NCI-H1092 treated with DMSO at 0.1 percent for 48 hours (cell line): ENCODE measurements around the gene CTNNBL1.
A peak's percentile ranks its signal among the peaks of the same experiment; 100 is the strongest.
"Not testable (repeated sequence)": the region's sequence is repeated elsewhere in the genome, so short reads cannot be mapped to it uniquely, and the experiment has no call there.

Source experiments
- DNase-seq: peaks from one replicate; lab custom pipeline; 2025; lab: John Stamatoyannopoulos, UW

The CTNNBL1 gene

DNA sequence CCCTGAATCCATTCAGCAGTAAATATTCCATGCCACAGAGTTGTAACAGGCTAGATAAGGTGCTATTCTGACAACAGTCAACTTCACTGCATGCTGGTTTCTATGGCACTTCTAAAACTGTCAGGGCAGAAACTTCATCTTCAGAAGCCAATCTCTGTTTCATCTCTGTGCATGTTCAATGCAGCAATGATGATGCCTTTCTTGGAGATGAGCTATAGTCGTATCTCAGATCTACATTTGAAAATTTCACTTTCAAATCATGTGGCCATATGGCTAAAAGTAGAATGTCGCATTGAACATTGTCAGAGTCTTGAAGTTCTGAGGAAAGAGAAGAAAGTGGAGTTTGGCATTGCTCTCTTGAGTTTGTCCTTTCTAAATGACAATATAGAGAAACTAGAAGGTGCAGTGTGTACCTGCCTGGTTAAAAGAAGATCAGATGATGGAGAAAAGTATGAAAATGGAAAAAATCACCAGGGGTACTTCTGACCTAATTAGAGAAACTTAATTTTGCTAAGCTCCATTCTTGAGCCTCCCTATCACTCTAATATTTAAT lies 160.1 kb downstream of the CTNNBL1 start:
- DNase-seq, result no peak

DNA sequence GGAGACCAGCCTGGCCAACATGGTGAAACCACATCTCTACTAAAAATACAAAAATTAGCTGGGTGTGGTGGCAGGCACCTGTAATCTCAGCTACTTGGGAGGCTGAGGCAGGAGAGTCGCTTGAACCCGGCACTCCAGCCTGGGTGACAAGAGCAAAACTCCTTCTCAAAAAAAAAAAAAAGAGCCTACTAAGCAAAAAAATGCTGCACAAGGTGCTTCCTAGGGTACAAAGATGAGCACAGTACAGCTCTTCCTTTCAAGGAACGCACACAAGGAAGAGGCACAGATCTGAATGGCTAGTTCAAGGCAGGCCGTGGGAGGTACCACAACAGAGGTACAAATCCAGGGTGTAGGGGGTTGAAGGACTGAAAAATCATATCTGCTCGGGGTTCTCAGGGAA lies 162.2 kb downstream of the CTNNBL1 start:
- not testable (repeated sequence) for DNase-seq

DNA sequence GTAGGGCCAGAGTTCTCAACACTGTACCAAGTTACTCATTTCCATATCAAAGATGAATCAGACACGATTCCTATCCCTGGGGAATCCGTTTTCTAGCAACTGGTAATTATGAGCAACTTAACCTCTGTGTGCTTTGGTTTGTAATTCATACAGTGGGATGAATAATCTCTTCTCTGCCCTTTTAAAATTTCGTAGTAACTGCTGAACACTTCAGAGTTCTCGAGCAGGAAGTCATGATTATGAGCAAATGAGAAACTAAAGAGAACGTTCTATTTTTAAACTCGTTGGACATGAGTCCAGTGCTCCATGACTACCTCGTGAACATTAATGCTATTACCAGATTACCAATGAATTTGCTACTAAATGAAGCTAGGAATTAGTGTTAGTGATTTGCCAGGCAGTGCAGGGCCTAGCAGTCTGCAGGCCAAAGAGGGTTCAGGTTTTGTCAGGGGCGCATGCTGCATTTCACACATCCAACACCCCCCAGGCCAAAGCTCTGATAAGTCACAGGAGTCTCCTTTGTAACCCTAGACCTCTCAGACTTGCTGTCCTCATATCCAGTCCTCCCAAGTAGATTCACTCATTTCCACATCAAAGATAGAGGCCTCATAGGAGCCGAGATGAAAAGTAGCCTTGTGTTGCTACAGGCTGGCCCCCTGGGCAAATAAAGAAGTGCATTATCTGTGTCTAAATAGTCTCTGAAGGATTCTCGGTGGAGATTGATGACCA lies 163.3 kb downstream of the CTNNBL1 start:
- DNase-seq, result no peak

DNA sequence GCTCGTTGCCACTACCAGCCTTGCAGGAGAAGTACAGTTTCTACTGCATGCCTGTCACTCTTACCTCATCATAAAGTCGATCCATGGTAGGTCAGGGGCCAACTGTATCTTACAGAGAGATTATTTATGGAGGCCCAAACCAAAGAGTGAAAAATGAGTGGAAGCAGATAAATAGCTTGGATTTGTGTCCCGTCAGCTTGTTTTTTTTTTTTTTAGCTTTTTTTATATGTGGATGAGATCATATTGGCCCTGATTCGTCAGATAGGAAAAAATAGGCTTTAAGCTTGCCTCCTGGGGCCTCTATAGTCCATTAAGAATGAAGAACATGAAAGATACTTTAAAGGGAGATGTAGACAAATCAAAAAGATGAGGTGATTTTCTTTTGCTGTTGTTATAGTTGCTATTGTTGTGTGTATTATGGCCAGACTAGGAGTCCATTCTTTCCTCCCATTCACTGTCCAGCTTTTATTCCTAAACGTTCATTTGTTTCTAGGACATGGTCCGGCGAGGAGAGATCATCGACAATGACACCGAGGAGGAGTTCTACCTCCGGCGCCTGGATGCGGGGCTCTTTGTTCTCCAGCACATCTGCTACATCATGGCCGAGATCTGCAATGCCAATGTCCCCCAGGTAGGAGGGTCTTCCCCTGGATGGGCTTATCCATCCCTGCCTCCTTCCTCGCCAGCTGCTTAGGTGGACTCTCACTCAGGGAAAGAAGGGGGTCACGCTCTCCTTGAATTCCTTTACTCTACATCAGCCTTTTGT lies 165.8 kb downstream of the CTNNBL1 start:
- no peak for DNase-seq

DNA sequence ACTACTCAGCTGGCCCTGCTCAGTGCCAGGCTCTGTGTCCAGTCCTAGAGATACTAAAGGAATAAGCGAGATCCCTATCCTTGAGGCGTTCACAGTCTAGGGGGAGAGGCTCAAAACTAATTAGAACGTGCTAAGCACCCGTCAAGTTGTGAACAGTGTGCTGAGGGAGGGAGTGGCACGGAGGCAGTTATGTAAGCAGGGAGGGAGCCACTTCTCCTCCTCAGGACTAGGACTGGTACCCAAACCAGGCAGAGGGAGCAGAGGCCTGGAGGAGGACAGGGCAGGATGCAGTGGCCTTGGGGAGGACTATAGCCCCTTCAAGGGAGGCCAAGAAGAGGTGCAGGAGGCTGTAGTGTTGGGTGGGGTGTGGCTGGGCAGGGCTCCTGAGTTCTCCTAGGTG lies 169.5 kb downstream of the CTNNBL1 start:
- no peak for DNase-seq

DNA sequence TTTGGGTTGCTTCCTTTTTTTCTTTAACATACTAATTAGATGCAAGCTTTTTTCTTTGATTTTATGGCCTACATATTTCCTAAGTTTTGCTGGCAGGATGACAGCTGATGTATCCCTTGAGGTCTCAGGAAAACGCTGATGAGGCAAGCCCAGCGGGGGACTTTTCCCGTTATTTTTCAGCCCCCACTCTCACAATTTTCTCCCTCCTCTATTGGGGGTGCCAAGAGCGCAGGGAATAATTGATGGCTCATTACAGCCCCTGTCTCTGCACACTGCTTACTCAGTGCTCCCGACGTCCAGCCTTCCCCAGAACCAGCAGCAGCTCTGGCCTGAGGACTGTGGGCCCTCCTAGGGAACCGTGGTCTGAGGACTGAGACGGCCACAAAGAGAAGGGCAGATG lies 170.5 kb downstream of the CTNNBL1 start:
- no peak for DNase-seq

DNA sequence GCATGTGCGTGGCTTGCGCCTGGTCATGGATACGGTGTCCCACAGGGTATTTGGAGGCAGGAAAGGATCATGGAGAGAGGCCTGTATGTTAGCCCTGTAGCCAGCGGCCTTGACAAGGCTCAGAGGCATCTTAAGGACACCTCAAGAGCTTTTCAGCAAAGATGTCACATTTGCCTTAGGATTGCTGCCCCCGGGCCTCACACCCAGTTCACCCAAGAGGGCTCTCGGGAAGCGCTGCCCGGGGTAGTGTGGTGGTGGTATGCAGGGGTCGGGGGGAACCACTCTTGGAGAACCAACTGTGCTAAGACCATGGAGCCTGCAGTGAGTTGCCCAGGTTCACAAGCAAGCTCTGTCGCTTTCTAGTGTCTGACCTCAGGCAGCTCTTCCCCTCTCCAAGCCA lies 172.2 kb downstream of the CTNNBL1 start:
- no peak for DNase-seq

DNA sequence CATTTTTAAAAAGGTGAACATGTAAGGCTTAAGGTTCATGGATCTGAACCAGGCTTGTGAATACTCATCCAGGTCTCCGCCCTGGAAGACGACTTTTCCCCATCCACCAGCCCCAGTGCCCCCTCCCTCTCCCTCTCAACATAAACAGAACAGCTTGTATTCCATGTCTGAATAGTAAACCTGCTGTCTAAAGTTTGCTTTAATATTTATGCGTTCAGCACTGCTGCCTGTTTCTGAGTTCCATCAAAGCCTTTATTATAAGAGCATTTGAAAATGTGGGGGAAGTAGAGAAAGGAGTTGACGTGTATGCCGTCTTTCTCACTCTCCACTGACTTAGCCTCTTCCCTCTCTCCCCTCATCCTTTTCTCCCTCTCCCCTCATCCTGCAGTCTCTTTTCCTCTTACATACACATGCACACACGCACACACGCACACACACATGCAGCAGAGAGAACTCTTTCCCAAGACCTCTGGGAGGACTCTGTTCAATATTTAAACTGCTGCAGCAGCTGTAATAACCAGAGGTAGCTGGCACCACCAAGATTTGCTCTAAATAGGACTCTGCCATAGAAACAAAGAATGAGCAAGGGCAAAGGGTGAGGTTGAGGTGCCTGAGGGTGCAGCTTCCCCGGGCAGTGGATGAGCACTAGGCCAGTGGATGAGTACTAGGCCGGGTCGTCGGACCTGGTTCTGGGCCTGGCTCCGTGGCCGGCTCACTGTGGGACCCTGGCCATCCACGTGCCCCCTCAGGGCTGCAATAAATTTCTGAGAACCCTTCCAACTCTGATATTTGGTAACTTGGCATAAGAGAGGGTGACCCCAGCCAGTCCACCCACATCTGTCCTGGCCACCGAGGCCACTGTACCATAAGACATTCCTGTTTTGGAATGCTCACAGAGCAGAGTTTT lies 173.7 kb downstream of the CTNNBL1 start:
- no peak for DNase-seq

DNA sequence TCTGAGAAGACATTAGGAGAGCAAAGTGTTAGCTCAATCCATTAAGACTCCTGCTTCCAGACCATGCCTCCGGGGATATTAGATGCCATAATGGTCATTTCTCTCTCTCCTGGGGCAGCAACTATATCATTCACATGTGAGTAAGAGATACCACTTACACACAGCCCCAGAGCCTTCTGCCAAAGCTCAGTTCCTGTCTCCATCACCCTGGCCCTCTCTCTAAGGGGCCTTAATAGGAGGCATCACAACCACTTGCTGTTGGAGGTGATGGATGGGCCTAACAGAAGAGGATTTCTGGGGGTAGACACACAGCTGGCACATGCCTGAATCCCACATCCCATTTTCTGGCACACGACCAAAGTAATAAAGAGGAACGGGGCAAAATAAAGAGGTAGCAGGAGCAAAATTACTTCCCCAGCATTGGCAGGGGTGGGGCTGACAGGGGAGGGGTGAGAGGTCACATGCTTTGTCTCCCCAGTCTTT lies 175.1 kb downstream of the CTNNBL1 start:
- DNase-seq, result no peak

DNA sequence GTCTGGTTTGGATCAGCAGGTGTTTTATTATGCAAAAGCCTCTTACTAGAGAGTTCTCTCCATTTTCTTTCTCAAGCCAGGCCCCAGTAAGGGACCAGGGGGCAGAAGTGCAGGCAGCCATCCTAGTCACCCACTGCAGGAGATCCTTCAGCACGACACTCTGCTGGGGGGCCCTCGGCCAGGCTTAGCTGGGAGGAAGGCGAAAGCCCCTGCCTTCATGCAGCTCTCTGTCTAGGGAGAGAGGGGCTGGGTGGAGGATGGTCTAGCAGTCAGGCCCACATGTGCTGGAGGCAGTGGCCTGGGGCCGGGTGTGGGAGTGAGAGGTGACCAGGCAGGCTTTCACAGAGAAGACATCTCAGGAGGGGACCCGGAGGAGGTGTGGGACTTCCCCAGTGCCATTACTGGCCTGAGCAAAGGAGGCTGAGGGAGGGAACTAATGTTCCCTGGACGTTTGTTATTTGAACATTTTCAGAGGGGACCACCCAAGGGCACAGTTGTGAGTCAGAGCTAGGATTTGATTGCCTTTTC lies 175.6 kb downstream of the CTNNBL1 start:
- DNase-seq, result no peak

DNA sequence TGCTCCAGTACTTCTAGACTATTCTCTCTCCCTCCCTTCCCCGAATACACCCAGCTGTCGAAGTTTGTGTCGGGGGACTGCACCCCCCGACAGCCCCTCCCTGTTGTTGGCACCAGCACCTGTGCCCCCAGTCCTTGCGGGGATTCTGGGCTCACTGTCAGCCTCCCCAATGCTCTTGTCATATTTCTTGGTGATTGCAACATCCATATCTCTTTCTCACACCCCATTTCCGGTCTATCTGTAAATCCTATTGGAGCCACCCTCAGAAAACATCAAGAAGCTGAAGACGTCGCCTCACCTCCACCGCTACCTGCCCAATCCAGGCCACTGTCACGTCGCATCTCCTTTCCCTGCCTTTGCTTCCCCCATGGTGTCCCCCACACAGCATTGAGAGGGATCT lies 176.5 kb downstream of the CTNNBL1 start:
- DNase-seq, result no peak

DNA sequence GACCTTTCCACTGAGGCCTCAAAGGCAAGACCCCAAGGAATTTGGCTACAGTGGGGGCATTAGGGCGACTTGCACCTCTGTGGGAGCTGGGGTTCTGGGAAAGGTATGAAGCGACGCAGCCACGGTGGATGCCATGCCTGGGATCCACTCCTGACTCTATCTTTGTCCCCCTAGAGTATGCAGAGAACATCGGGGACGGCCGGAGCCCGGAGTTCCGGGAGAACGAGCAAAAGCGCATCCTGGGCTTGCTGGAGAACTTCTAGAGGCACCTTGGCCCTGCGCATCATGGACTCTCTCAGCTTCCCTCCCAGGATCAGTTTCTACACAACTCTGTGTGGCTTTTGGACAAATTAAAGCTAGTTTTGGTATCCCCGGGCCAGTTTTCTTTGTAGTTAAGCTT lies 177.9 kb downstream of the CTNNBL1 start:
- no peak for DNase-seq

DNA sequence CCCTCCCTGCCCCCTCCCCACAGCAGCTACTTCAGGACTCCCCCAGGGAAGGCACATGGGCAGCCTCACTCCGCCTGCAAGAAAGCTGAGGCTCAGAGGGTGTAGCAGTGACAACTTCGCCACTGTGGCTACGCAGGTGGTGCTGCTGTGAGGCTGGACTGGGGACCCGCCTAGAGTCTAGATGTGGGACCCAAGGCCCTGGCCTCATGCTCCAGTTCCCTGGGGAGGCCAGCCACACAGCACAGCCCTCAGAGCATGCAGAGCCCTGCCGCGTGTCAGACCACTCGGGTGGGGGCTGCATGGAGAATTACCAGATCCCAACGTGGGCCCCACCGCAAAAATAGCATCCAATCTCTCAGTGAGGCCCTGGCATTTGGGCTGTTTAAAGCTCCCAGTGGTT lies 178.3 kb downstream of the CTNNBL1 start:
- no peak for DNase-seq

DNA sequence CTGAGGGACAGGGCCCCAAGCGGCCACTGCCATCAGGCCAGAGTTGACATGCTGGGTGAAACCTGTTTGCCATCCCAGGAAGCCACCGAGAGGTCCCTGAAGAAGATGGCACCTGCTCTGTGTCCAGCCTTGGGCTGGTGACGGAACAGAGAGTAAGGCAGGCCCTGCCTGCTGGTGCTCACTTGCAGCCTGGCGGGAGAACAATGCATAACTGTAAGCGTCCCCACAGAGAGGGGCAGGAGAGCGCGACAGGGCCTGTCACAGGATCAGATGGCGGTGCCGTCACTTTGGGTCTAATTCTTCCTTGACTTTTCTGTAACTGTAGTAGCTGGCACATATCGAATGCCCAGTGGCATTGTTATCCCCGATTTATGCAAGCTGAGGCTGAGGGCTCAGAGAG lies 180.1 kb downstream of the CTNNBL1 start:
- no peak for DNase-seq

DNA sequence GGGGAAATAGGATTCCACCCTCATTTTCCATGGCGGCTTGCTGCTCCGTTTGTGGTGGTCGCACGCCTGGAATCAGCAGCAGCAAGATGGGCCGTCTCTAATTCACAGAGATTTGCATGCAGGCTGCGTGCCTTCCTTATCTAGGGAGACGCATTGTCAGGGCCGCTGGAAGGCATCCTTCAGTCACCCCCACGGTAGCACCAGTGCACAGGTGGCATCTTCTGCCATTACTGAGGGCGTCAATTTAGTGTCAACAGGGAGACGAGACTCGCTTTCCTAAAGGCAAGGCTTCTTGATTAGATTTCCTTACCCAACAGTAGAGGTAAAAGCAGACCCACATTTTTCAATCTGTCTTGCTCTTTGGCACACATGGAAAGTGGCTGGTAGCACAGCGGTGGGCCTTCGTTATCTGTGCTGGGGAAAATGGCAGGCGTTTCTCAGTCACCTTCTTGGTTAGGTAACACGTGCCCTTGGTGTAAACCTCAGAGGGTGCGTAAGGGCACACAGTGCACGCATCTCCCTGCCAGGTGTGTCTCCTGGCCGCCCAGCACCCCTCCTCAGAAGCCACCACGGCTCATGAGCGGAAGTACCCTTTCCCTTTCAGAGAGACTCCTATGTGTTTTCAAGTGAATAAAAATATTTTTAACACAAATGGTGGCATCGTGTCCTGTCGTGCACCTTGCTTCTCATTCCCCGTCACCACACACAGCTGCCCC lies 181.8 kb downstream of the CTNNBL1 start:
- no peak for DNase-seq

DNA sequence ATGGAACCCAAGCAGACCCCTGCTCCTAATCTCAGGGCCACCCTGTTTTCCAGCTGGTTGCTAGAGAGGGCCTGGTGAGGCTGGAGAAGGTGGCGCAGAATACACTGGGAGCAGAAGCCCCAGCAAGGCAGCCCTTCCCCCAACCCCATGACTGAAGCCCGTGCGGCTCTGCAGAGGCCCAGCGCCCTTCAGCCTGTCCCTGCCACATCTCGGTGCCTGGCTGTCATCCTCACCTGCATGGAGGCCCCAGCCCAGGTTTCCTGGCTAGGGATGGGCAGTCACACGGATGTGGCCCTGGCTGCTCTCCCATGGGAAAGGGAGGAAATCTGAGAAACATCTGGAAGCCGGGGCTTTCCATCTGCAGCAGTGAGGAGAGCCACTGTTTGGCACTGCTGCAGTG lies 183.0 kb downstream of the CTNNBL1 start:
- DNase-seq, result no peak

DNA sequence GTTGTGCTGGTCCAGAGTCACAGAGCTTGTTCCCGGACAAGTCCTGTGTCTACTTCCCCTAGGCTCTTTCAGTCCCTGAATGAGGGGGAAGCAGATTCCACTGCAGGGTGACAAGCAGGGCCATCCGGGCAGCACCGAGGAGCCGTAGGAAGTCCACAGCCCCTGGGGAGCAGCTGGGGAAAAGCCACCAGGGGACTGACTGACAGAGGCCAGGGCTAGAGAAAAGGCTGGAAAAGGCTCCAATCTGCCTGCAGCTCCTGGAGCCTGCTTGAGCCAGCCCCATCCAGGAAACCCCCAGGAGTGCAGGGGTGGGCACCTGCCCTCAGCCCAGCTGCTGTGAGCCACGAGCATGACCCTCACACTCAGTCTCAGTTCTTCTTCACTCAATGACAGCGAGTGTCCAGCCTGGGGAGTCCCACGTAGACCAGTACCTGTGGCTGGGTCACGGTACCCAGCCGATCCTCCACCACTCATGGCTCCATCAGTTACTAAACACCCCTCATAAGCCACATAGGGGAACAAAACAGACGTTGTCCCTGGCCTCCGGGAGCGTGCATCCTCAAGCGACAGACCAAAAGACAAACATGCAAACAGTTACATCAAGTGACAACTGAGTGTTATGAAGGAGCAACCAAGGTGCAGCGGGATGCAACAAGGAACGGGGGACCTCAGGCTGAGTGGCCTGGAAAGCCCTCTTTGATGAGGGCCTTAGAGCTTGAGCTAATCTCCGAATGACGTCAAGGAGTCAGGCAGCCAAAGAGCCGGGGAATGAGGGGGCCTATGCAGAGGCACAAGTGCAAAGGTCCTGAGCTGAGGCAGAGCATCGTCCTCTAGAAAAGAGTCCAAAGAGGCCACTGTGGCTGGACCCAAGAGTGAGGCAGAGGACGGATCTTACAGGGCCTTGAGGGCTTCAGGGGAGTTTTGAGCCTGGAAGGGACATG lies 184.3 kb downstream of the CTNNBL1 start:
- DNase-seq, result no peak

DNA sequence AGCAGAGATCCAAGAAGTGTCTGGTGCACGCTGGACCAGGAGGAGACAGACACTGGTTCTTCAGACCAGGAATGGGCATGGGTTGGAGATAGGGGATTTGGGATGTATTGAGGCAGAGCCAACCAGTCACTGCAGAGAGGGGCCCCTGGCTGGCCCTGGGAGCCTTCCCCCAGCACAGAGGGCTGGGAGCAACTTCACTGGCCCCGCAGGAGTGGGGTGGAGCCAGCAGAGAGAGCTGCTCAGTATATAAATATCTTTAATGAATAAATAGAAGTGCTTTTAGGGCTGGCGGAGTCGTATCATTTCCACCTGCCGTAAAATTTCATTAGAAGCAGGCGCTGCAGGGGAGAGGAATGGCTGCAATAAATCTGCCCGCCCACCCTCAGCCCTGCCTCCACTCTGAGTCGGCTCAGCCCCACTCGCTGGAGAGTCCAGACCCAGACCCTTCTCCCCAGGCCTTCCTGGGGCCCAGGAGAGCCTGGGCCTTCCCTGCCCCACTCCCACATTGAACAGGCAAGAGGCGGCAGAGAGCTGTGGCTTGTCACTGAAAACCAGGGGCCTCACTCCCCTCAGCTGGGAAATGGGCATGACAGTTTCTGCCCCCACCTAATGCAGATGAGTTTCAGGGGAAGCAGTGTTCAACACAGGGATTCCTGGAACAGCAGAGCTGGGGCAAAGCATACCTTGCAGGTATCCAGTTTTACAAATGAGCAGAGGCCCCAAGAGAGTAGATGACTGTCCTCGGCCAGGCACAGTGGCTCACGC lies 185.2 kb downstream of the CTNNBL1 start:
- peak; percentile 14 for DNase-seq

DNA sequence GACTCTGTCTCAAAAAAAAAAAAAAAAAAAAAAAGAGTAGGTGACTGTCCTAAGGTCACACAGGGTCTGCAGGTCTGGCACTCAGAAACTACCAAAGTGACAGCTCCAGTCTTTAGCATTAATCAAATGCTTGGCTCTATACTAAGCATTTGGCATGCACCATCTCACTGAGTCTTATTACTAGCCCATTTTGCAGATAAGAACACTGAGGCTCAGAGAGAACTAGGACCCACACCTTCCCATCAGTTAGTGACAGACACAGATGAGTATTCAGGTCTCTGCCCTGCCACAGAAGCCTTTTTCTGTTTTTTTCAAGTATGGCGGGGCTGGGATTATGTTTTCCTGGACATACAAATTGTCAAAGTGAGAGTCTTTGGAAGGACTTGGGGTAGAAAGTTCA lies 186.0 kb downstream of the CTNNBL1 start:
- DNase-seq, result no peak
